Parathyroid adenoma (tissue), 2 donors: ENCODE data around the gene IGDCC3.
"Not testable (repeated sequence)": the region's sequence is repeated elsewhere in the genome, so short reads cannot be mapped to it uniquely, and the experiment has no call there.

Experiments used
- H2AFZ ChIP-seq: fragments of 300-600 bp; sonication (generic); one replicate; pipeline ENCODE4 v1.7.0; 2017; ENCODE audit warnings: antibody characterized with exemption, mild to moderate bottlenecking
- H3K27ac ChIP-seq: fragments of 300-600 bp; sonication (generic); one replicate; pipeline ENCODE4 v1.7.0; 2017
- H3K27me3 ChIP-seq: fragments of 300-600 bp; sonication (generic); one replicate; pipeline ENCODE4 v1.7.0; 2017; ENCODE audit warnings: low read length; ENCODE audit not compliant: control insufficient read depth, insufficient read depth
- H3K36me3 ChIP-seq: fragments of 300-600 bp; sonication (generic); one replicate; pipeline ENCODE4 v1.7.0; 2017; ENCODE audit warnings: low read length; ENCODE audit not compliant: control insufficient read depth, insufficient read depth
- H3K4me1 ChIP-seq: fragments of 300-600 bp; sonication (generic); one replicate; pipeline ENCODE4 v1.7.0; 2017; ENCODE audit warnings: control low read depth
- H3K4me2 ChIP-seq: fragments of 300-600 bp; sonication (generic); one replicate; pipeline ENCODE4 v1.7.0; 2017; ENCODE audit warnings: low read length
- H3K4me3 ChIP-seq: fragments of 300-600 bp; sonication (generic); one replicate; pipeline ENCODE4 v1.7.0; 2017; ENCODE audit warnings: low read depth, low read length
- H3K79me2 ChIP-seq: fragments of 300-600 bp; sonication (generic); one replicate; pipeline ENCODE4 v1.7.0; 2017; ENCODE audit warnings: control low read depth
- H3K9ac ChIP-seq: fragments of 300-600 bp; sonication (generic); one replicate; pipeline ENCODE4 v1.7.0; 2017; ENCODE audit warnings: mild to moderate bottlenecking
- H3K9me3 ChIP-seq: fragments of 300-600 bp; sonication (generic); one replicate; pipeline ENCODE4 v1.7.0; 2017; ENCODE audit warnings: low read length; ENCODE audit not compliant: control insufficient read depth
- TF ChIP-seq, protein P1 (sequence below): fragments of 300-600 bp; sonication (generic); IDR thresholded peaks from one replicate; pipeline ENCODE4 v1.7.0; 2017; ENCODE audit warnings: antibody characterized with exemption, mild to moderate bottlenecking
- donor health status: primary hyperparathyroidism.

IGDCC3 gene

DNA sequence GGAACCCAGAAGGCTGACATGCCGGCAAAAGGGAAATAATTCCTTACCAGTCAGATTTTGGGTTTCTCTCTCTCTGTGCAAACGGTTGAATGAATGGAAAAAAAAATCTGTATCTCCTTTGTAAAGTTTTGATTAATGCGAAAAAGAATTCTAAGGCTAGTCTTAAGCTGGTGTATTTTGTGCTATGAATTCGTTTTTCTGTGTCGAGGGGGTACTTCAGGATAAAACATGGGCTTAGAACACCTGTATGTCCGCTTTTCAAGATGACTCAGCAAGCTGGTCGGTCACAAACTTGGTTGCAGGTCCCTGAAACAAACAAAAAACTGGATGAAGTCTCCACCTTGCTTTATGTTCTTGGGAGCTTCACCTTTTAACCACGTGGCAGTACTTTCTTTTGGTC, 28.5 kb downstream of the IGDCC3 start:
- Histone ChIP-seq H3K9ac (no peak overlapping the region), H2AFZ (no peak overlapping the region), H3K79me2 (no peaks in the 10 kb centered on the region), H3K4me1 (no peaks in the 10 kb centered on the region), H3K9me3 (no peaks in the 10 kb centered on the region), H3K36me3 (no peaks in the 10 kb centered on the region), H3K4me2 (no peak overlapping the region), H3K27me3 (no peaks in the 10 kb centered on the region), H3K4me3 (no peak overlapping the region), H3K27ac (no peak overlapping the region)
- TF ChIP-seq, protein P1, sequence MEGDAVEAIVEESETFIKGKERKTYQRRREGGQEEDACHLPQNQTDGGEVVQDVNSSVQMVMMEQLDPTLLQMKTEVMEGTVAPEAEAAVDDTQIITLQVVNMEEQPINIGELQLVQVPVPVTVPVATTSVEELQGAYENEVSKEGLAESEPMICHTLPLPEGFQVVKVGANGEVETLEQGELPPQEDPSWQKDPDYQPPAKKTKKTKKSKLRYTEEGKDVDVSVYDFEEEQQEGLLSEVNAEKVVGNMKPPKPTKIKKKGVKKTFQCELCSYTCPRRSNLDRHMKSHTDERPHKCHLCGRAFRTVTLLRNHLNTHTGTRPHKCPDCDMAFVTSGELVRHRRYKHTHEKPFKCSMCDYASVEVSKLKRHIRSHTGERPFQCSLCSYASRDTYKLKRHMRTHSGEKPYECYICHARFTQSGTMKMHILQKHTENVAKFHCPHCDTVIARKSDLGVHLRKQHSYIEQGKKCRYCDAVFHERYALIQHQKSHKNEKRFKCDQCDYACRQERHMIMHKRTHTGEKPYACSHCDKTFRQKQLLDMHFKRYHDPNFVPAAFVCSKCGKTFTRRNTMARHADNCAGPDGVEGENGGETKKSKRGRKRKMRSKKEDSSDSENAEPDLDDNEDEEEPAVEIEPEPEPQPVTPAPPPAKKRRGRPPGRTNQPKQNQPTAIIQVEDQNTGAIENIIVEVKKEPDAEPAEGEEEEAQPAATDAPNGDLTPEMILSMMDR = no peak

DNA sequence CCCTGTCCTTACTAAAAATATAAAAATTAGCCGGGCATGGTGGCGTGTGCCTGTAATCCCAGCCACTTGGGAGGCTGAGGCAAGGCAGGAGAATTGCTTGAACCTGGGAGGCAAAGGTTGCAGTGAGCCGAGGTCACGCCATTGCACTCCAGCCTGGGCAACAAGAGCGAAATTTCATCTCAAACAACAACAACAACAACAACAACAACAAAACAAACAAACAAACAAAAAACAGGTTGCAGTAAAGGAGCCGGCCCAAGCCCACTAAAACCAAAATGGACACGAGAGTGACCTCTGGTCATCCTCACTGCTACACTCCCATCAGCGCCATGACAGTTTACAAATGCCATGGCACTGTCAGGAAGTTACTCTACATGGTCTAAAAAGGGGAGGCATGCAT, 30.0 kb downstream of the IGDCC3 start:
- not testable (repeated sequence) for H3K27me3 ChIP-seq, H3K79me2 ChIP-seq, H3K9me3 ChIP-seq, H3K4me1 ChIP-seq, H3K4me3 ChIP-seq, H3K27ac ChIP-seq, H3K36me3 ChIP-seq, H3K4me2 ChIP-seq, H3K9ac ChIP-seq, H2AFZ ChIP-seq

DNA sequence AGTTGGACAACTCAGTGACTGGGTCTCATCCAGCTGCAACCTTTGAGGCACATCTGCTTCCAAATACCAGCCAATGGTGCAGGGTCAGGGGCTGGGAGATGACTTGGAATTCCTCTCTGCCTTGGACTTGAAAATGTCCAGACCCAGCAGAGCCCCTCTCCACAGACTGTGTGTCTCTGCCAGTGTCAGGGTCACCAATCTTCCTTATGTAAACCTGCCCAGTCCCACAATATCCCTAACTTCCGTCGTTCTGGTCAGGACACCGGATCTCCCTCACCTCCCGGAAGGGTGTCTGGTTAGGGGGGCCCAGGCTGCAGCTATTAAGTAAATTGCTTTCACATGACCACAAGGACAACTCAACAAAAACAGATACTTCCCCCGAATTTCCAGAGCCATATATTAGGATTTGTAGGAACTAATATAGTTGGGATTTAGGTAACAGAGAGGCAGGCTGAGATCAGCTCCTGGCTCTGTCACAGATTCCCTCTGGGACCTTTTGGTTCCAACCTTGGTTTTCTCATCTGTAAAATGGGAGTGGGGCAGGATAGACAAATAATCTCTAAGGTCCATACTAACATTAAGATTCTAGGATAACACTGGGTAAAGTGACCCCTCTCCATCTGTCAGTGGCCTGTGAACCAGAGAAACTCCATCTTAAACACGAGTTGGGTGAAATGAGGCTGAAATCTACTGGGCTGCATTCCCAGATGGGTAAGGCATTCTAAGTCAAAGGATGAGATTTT, 30.8 kb downstream of the IGDCC3 start:
- TF ChIP-seq, protein P1 = no peak
- Histone ChIP-seq H3K4me1 (no peaks in the 10 kb centered on the region), H3K36me3 (no peaks in the 10 kb centered on the region)

DNA sequence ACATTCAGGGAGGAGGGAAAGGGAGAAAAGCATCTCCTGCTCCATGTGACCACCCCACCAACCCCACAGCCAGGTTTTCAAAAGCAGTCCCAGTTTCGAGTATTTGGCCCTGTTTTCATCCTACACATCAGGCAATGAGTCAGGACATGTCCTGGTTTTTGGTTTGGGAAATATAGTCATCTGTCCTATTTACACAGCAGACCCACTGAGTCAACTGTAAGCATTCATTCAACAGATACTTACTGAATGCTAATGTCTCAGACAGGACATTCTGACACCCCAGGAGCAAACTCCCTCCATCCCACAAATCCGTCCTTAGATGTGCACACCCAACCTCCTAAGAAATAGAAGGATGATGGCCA, 32.9 kb downstream of the IGDCC3 start:
- Histone ChIP-seq H3K9me3 (no peaks in the 10 kb centered on the region), H3K36me3 (no peaks in the 10 kb centered on the region), H2AFZ (no peak overlapping the region), H3K4me3 (no peak overlapping the region), H3K4me1 (no peaks in the 10 kb centered on the region), H3K27me3 (no peaks in the 10 kb centered on the region), H3K27ac (no peak overlapping the region), H3K9ac (no peak overlapping the region), H3K4me2 (no peak overlapping the region), H3K79me2 (no peaks in the 10 kb centered on the region)
- TF ChIP-seq, protein P1 = no peak

More for the DNA sequence above, 30.8 kb downstream of the IGDCC3 start:
- H3K27me3 ChIP-seq = no peaks in the 10 kb centered on the region
- no peaks in the 10 kb centered on the region for H3K9me3 ChIP-seq
- H3K27ac ChIP-seq = no peak overlapping the region
- H3K79me2 ChIP-seq = no peaks in the 10 kb centered on the region
- no peak overlapping the region for H3K4me3 ChIP-seq
- no peak overlapping the region for H3K4me2 ChIP-seq
- H3K9ac ChIP-seq = no peak overlapping the region
- no peak overlapping the region for H2AFZ ChIP-seq

DNA sequence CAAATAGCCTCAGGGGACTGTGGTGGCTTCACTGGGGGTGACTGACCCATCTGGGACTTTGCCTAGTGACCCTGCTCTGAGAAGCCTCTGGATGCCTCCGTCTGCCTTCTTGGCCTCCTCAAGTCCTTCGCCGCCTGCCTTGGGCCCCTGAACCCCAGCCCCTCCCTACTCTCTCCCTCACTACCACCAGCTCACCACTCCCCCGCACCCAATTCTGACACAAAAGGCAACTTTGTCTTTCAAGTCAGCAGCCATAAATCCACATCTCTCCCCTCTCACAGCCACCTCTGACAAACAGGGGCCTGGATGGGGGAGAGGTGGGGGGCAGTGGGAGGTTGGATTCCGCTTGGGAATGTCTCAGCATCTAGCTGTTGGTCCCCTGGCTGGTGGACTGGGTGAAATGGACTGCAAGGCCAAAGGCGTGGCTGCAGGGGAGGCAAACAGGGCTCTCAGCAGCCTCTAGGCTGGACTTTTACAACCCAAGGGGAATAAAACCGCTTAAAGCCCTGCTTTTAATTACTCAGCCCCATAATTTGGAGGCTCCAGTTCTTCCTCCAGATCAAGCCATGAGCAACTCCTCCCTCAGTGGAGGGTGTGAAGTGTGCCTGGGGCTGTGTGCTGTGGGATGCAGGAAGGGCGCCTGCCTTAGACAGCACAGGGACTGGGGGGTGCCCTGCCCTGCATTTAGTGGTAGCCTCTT, 33.4 kb downstream of the IGDCC3 start:
- TF ChIP-seq, protein P1 = no peak
- Histone ChIP-seq H3K4me3 (no peak overlapping the region), H3K36me3 (no peaks in the 10 kb centered on the region), H3K9me3 (no peaks in the 10 kb centered on the region), H3K4me2 (no peak overlapping the region), H2AFZ (no peak overlapping the region), H3K4me1 (no peaks in the 10 kb centered on the region), H3K27ac (no peak overlapping the region), H3K27me3 (no peaks in the 10 kb centered on the region), H3K79me2 (no peaks in the 10 kb centered on the region), H3K9ac (no peak overlapping the region)
